Activated T-helper 1 cell treated with anti-CD3 and anti-CD28 coated beads, Interleukin-2, amount 50 U/mL, for 16 hours (primary cell): Measurements from ENCODE around the gene C3orf18.

Source experiments
- DNase-seq, 2 donors: peaks; one replicate each; pipeline ENCODE4 v3.0.0-alpha.2; 2020; ENCODE audit warnings: low read depth in 1 of 2, low spot score in 1 of 2

Gene C3orf18

GRCh38 chr3:50551681-50552435 is 15.7 kb downstream of the C3orf18 start:
- no peak for DNase-seq

DNA sequence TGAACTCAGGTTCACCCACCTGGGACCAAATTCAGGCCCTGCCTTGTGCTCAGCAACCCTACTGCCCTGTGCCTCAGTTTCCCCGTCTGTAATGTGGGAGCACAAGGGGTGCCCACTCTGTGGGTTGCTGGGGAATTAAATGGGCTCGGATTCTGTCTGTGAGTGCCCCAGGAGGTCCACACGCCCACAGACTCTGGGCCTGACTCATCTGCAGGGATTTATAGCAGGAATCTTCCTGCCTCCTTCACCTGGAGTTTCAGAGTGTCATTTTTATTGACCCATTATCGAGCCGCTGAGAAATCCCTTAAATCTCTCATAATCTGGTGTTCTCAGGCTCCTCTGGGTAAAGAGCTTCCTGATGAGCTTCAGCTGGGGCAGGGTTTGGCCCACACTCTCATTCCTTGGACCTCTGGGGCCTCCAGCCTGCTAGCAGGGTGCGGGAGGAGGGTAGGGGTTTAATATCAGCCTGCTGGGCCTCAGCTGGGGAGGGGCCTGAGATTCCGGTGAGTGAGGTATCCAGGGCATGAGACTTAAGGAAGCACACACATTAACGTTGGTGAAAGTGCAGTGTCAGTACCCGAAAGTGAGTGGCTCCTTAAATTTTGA is 16.4 kb downstream of the C3orf18 start:
- DNase-seq, result no peak

DNA sequence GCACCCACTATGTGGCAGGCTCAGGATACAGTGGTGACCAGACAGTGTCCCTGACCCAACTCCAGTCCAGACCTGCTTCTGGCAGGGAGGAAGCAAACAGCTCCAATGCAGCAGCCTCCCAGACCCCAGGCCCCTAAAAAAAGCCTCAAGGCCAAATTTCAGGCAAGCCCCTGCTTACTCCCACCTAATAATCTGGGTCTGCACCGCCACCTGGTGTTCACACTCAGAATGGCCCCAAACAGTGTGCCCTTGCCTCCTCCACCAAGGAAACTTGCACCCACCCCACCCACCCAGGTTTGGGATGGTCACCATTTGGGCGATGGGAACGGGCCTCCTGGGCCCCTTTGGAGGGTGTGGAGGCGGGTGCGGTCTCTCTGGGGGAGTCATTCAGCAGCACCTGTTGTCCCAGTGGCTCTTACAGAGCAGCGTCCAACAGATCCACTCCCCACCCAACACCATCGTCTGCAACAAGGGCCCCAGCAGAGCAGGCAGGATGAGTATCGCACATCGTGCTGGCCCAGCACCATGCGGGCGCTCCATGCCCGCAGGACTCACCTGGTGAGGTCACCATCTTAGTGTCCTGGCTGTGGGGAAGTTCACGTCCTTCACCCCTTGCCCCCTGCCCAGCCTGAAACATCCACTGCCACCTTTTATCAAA is 17.3 kb downstream of the C3orf18 start:
- peak; percentile 29 to 36 for DNase-seq

- no peak for DNase-seq
These were observed 18.3 kb downstream of the C3orf18 start for GRCh38 chr3:50549226-50549625.

DNA sequence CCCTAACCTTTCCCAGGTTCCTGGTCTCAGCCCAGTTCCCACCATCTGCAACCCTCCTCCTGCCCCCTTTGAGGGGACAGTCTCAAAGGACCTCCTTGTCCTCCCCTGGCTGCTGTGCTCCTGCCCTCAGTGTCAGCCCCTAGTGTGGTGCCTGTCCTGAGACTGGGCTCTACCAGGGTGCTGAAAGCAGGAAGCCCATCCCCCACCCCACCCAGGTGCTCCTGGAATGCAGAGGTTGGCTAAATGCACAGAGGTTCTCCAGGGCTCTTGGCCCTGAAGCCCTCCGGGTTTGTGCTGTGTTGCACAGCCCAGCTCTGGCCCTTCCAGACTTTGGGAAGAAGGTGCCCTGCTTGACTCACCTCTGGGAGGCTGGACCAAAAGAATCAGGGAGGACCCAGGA is 21.8 kb downstream of the C3orf18 start:
- DNase-seq, result no peak

- DNase-seq, result peak; percentile 37 to 39
These were observed 25.1 kb downstream of the C3orf18 start for GRCh38 chr3:50542177-50543034.

DNA sequence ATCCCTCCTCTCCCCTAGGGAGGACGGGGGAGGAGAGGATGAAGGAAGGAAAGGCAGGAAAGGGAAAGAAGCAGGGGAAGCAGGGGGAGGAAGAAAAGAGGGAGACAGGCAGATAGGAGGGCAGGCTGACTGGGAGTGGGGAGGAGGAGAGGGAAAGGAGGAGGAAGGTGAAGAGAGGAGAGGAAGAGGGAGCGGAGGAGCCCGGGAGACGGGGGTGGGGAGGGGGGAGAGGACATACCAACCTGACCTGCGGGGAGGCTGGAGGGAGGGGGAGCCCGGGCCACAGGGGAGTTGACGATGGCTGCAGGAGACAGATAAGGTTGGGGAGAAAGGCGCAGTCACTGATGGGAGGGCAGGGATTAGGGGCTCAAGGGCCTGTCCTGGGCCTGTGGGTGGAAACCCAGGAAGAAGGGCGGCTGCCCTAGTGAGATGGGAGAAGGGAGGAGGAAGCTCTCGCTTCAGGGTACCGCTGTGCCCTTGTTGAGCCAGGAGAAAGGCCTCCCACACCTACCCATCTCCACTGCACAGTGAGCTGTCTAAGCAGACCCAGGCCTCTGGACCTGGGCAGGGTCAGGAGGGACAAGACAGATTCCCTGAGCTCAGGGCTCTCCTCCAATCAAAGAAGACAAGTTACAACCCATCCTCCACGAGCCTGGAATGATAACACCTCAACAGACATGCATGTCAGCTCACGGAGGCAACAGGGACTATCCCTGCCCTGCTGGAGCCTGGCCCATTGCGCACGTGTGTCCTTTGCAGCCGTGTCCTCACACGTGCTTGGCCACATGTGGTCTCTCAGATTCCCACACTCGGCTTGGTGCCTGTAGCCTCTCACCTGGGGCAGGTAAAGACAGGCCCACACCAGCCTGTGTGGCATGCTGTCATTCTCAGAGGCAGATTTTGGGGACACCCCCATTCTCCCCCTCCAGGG is 27.9 kb downstream of the C3orf18 start:
- no peak for DNase-seq

GRCh38 chr3:50537421-50538129 is 30.0 kb downstream of the C3orf18 start:
- no peak for DNase-seq

GRCh38 chr3:50536471-50537180 is 30.9 kb downstream of the C3orf18 start:
- DNase-seq, result no peak

- no peak for DNase-seq
These were observed 32.7 kb downstream of the C3orf18 start for GRCh38 chr3:50534681-50535330.

DNA sequence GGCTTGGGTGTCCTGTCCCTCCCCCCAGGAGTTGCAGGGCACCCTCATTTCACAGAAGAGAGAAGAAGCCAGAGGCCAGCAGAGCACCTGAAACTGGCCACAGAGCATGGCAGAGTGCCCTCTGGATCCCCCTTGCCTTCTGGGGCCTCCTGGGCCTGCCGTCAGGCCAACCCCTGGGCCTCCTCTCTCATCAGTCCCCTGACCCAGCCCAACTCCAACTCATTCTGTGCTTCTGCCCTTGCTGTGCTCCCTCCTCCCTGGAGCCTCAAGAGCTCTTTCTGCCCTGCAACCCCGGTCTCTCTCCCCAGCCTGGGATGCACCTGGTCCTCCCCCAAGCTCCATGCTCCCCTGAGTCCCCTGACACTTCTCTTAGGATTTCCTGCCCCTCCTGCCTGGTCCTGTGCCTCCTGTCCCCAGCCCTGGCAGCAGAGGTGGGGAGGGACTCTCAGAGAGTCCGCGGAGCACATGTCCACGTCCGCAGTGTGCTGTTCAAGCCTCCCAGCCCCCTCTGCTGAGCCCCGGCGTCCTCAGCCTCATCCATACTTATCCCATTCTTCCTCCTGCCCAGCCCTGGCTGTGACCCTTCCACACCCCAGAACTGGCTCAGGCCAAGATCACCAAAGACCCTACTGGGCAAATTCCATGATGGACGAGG is 33.6 kb downstream of the C3orf18 start:
- DNase-seq, result no peak

GRCh38 chr3:50533316-50533715 is 34.2 kb downstream of the C3orf18 start:
- DNase-seq, result no peak

DNA sequence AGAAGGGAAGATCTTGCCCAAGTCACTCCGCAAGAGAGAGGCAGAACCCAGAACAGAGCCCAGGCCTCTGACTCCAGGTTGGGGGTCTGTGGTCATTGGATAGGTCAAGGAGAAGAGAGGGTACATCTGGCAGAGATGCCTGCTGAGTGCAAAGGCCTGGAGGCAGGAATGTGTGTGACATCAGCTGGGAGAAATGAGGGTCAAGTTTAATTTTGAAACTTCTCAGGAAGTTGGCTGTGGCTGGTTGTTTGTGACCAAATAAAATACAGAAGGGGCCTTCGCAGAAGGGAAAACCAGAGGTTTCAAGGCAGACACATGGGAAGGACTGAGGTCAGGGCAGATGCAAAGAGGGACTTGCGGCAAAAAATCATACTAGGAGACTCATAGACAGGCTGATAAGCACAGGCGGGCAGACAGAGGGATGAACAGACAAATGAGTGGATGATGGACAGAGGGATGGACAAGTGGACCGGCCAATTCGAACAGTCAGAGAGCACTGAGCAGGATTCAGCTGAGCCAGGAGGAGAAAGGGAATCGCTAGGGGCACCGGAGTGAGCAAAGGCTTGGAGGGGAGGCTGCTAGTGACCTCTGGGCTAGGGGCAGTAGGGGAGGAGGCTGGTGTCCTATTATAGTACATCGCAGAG is 35.4 kb downstream of the C3orf18 start:
- DNase-seq, result no peak

DNA sequence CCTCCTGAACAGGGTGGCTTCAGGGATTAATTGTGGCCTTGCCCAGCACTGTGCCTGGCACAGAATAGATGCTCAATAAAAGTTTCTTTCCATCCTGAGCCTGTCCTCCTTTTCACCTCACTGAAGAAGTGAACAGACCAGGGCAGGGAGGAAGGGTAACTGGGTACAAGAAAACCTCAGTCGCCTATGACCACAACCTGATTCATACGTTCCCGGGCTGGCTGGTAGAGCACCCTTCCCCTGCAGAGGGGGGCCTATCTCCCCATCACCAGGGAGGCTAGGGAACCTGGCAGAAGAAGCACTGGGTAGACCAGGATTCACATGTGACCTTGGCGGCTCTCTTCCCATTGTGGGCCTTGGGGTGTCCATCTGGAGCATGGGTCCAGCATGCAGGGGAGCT is 36.3 kb downstream of the C3orf18 start:
- no peak for DNase-seq

DNA sequence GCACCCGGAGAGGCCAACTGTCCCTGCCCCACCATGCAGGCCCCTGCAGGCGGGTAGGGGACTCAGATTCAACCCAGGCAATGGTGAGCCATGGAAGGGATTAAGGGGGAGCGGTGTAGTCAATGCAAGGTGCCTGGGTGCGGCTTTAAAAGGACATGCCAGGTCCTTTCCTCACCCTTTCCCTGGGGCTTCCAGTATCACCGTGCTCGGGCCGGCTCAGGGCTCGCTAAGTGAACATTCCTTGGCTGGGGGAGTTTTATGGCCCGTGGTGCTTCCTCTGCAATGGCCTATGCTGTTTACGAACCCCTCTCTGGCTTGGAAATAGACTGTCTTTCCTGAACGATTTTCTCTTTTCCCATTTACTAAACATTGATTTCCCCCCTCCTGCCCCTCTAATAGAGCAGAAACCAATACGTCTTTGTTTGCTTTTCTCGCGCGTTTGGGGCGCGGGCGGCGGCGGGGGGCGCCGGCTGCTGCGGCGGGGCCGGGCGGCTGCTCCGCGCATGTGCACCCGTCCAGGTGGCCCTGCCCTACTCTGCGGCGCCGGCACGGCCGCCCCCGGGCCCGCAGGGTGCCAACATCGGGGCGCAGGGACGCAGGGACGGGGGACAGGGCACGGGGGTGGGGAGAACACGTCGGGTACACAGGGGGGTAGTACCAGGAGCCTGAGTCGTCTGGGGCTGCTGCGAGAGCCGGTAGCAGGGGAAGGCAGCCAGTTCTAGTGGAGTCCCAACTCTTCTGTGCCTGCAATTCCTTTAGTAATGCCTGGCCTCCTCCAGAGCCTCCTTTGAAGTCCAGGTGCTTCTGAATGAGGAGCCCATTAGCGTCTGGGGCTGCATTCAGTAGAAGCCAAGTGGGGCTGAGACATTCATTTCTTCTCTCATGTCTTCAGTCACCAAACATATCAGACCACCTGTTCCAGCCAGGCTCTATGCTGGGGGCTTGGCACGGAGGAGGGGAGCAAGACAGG is 37.3 kb downstream of the C3orf18 start:
- DNase-seq, result no peak

- no peak for DNase-seq
These were observed 41.6 kb downstream of the C3orf18 start for GRCh38 chr3:50525987-50526386.
